ENCODE results near the gene CRACDL.

Gene CRACDL

GRCh38 chr2:98924038-98924830, 11.8 kb downstream of the CRACDL start:
- no peak for DNase-seq

GRCh38 chr2:98923244-98923940, 12.6 kb downstream of the CRACDL start:
- DNase-seq: no peak

GRCh38 chr2:98921062-98921461, 15.0 kb downstream of the CRACDL start:
- no peak for DNase-seq

GRCh38 chr2:98917031-98917471, 19.0 kb downstream of the CRACDL start:
- DNase-seq: no peak

- no peak for DNase-seq
Measured at GRCh38 chr2:98915751-98916358, 20.2 kb downstream of the CRACDL start.

- DNase-seq: peak; percentile 39
Measured at GRCh38 chr2:98914713-98915580, 21.1 kb downstream of the CRACDL start.

- DNase-seq: peak; percentile 44
Measured at GRCh38 chr2:98913916-98914712, 21.9 kb downstream of the CRACDL start.

- DNase-seq: peak; percentile 54
Measured at GRCh38 chr2:98912957-98913915, 22.8 kb downstream of the CRACDL start.

- DNase-seq: peak; percentile 50
Measured at GRCh38 chr2:98912221-98912851, 23.7 kb downstream of the CRACDL start.

- peak; percentile 50 for DNase-seq
Measured at GRCh38 chr2:98911376-98912154, 24.5 kb downstream of the CRACDL start.

- DNase-seq: no peak
Measured at GRCh38 chr2:98911126-98911375, 25.0 kb downstream of the CRACDL start.

- DNase-seq: peak; percentile 22
Measured at GRCh38 chr2:98910349-98911125, 25.5 kb downstream of the CRACDL start.

- DNase-seq: no peak
Measured at GRCh38 chr2:98909317-98910211, 26.5 kb downstream of the CRACDL start.

- DNase-seq: no peak
Measured at GRCh38 chr2:98908931-98909316, 27.1 kb downstream of the CRACDL start.

GRCh38 chr2:98907966-98908905, 27.8 kb downstream of the CRACDL start:
- DNase-seq: no peak

GRCh38 chr2:98907385-98907784, 28.6 kb downstream of the CRACDL start:
- DNase-seq: peak; percentile 39
